ENCODE measurements around the gene RBM34.

Gene RBM34

DNA sequence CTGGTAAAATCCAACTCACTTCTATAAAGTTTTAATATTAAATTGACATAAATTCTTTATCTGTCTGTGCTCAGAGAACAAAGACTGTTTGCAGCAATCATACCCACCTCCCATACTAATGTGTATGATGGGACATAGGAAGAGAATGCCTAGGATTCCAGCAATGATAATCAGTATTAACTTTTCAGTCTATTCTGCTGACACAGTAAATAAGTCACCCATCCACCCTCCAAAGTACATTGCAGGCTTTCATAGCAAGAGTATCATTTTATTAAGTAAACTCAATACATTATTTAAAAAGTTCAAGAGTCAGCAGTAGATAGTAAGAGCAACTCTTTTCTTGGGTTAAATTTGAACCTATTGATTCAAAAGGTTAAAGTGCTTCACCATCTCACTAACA lies 8.8 kb downstream of the RBM34 start:
- no peak for DNase-seq

- no peak for DNase-seq
Measured at GRCh38 chr1:235151033-235151432, 10.0 kb downstream of the RBM34 start.

DNA sequence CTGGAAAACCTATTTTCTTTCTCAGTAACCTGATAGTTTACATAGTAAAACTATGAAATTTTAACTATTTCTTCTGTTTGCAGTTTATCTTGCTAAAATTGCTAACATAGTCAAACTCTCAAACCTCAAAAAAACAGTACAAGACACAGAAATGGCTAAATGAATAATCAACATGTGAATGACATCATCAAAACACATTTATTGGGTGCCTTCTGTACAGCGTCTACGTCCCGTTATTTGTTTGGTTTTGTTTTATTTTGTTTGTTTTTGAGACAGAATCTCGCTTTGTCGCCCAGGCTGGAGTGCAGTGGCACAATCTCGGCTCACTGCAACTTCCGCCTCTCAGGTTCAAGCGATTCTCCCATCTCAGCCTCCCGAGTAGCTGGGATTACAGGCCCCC lies 11.2 kb downstream of the RBM34 start:
- DNase-seq, result no peak

GRCh38 chr1:235147269-235147668 lies 13.8 kb downstream of the RBM34 start:
- DNase-seq, result no peak

- no peak for DNase-seq
Measured at GRCh38 chr1:235145639-235146038, 15.4 kb downstream of the RBM34 start.

- DNase-seq, result no peak
Measured at GRCh38 chr1:235142991-235143390, 18.1 kb downstream of the RBM34 start.

DNA sequence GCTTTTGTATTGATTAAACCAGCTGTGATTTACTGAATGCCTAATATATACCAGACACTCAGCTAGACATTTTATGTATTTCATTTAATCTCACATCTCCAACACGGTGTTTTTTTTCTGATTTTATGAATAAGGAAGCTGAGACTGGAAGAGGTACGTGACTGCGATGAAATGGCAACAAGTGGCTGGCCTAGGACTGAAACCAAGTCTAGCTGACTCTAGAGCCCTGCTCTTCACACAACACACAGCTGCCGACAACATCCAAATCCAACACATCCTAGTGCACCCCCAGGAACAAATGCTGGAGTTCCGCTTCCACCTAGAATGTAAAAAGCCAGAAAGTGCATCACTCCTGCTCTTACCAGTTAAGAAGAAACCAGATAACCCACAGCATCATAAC lies 21.7 kb downstream of the RBM34 start:
- DNase-seq, result no peak

DNA sequence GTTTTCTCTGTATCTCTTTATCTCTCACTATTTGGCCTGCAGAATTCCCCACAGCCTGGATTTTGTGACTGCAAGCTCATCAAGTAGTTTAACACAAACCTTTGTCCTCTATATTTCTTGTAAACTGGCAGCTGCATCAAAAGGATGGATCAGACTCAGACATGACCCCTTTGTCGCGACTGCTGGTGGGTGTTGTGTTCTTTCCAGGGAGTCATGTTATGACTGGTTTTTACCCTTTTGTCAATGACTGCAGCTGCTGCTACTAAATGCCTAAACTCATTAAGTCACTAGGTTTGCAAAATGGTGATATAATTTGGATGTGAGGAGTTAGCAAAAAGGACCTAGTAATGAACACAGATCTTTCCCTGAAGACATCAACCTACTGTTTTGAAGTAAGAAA lies 22.2 kb downstream of the RBM34 start:
- no peak for DNase-seq

GRCh38 chr1:235136111-235136510 lies 24.9 kb downstream of the RBM34 start:
- no peak for DNase-seq

DNA sequence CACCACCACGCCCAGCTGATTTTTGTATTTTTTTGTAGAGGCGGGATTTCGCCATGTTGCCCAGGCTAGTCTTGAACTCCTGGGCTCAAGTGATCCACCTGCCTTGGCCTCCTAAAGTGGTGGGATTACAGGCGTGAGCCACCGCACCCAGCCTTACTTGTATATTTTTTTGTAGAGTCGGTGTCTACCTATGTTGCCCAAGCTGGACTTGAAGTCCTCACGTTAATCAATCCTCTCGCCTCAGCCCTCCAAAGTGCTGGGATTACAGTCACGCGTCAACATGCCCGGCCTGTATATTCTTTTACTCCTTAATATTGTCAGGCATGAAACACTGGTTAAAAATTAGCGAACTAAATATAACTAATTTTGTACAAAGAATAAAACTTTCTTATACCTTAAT lies 26.9 kb downstream of the RBM34 start:
- DNase-seq, result no peak

- no peak for DNase-seq
Measured at GRCh38 chr1:235133086-235133485, 28.0 kb downstream of the RBM34 start.

DNA sequence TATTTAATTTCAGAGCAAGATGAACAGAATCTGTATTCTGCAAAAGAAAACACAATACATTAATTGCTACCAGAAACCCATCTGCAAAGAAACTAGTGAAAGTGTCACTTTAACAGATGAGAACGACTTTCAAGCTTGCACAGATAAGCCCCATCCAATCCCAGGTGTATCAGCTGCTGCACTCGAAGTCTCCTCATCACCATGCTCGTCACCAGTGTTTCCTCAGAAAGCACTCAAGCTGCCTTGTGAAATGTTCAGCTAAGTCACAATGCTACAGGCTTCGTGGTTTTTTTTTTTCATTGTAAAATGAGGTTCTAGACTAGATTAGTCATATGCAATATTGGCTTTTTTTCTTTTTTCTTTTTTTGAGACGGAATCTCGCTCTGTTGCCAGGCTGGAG lies 29.1 kb downstream of the RBM34 start:
- DNase-seq, result no peak

GRCh38 chr1:235130766-235131270 lies 30.2 kb downstream of the RBM34 start:
- DNase-seq, result no peak

GRCh38 chr1:235129774-235130570 lies 31.1 kb downstream of the RBM34 start:
- DNase-seq, result no peak

- DNase-seq, result peak; percentile 79 to 88 (median 82)
Measured at GRCh38 chr1:235128456-235129328, 32.4 kb downstream of the RBM34 start, which contains the start of gene TOMM20. TOMM20 (minus strand) TSS chr1:235128837; CDS start chr1:235128715, 122 bp downstream.

DNA sequence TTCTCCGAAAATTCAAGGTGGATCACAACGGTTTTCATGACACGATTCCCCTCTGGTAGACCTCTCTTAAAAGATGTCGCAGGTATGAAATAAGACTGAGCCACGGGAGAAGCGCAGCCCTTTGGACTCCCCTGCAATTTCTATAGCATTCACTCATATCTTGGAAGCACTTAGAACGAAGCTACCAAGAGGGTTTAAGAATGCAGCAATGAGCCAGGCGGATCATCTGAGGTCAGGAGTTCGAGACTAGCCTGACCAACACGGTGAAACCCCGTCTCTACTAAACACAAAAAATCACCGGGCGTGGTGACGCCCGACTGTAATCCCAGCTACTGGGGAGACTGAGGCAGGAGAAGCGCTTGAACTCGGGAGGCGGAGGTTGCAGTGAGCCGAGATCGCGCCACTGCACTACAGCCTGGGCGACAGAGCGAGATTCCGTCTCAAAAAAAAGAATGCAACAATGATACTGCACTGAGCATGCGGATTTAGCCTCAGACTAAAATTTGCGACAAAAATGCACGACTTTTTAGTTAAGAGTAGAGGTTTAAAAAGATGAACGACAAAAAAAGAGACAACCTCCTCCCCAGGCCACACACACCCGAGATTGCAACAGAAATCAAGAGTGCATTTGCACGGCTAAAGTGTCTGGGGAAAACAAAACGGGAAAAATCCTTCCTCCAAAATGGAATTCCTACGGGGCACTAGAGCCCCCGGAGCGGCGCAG lies 33.2 kb downstream of the RBM34 start:
- DNase-seq, result no peak

- no peak for DNase-seq
Measured at GRCh38 chr1:235127203-235127602, 33.8 kb downstream of the RBM34 start.

DNA sequence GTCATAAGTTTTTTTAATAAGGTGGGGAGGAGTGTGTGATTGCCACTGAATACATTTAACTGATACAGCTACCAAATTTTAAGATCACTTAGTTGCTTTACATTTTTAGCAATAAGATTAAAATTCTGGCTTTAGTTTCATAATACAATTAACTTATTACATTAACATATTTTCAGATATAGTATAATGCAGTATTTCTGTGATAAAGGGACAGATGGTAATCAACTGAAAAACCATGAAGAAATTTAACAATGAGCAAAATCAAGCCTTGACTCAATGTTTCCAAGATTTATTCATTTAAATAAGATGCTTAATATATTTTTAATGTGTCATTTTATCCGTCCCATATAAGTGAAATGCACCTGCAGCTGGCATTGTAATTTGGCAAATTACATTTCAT lies 36.4 kb downstream of the RBM34 start:
- DNase-seq, result no peak

- DNase-seq, result no peak
Measured at GRCh38 chr1:235124111-235124510, 36.9 kb downstream of the RBM34 start.

GRCh38 chr1:235122348-235122747 lies 38.7 kb downstream of the RBM34 start:
- no peak for DNase-seq

DNA sequence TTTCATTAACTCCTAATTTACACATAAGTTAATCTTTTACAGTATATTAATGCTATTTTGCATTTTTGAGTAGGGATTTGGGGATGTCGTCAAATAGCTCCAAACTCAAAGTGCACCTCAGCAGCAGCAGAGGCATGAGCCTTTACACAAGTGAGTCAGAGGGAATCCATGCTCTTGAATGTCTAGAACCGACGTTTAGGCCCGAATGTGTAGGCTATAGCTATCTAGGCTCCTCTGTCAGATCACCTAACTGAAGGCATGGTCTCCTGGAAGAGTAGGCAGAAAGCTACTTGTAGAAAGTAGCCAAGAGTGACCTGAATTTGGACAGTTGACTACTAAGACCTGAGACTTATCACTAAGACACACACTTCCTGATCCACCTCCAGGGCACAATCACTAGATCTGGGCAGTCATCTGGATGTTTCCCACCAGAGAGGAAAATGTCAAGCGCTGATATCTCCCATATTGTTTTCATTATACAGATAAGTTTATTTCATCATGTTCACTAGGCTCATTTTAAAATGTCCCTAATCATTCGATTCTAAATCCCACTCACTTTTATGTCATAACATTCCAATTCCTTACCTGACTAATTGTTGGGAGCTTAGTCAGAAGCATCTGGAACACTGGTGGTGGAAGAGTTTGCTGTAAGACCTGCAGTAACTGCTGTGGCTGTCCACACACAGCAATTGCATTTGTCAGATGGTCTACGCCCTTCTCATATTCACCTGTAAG lies 47.7 kb downstream of the RBM34 start:
- no peak for DNase-seq
